Vagina (tissue), 2 donors: ENCODE data around the gene NOLC1. TPM values are rescaled to one million over a fixed set of nuclear protein-coding genes. Genes with fewer than 3 reads are reported as not detected.

Experiments used
- DNase-seq, 2 donors: peaks; one replicate each; pipeline ENCODE4 v3.0.0-alpha.2; 2017; ENCODE audit errors: extremely low spot score in 2 of 2
- H3K27ac ChIP-seq: fragments of 200-600 bp; sonication (generic); one replicate; pipeline ENCODE4 v1.5.1; 2019
- H3K27me3 ChIP-seq: fragments of 200-600 bp; sonication (generic); one replicate; pipeline ENCODE4 v1.5.1; 2019
- H3K36me3 ChIP-seq, 2 donors: fragments of 200-600 bp; sonication (generic); one replicate each; pipeline ENCODE4 v1.5.1; 2017 to 2019
- H3K4me1 ChIP-seq: fragments of 200-600 bp; sonication (generic); one replicate; pipeline ENCODE4 v1.5.1; 2019
- H3K4me3 ChIP-seq, 2 donors: fragments of 200-600 bp; sonication (generic); 1 replicate in 1 of 2; 2 replicates in 1 of 2; pipeline ENCODE4 v1.5.1; 2016 to 2019
- H3K9me3 ChIP-seq: fragments of 200-600 bp; sonication (generic); one replicate; pipeline ENCODE4 v1.5.1; 2019
- POLR2A ChIP-seq, 2 donors: fragments of 450-650 bp; IDR thresholded peaks; one replicate each; pipeline ENCODE4 v1.6.1; 2017; ENCODE audit warnings: antibody characterized with exemption in 2 of 2, mild to moderate bottlenecking in 2 of 2, moderate library complexity in 2 of 2
- POLR2AphosphoS5 ChIP-seq, 2 donors: sonication (generic); formaldehyde crosslinking; IDR thresholded peaks; one replicate each; pipeline ENCODE4 v1.9.0; 2017; ENCODE audit warnings: antibody characterized with exemption in 2 of 2, mild to moderate bottlenecking in 2 of 2, low read depth in 1 of 2; ENCODE audit not compliant: insufficient read depth in 1 of 2
- intact Hi-C: fragments of 100-400 bp; cut with DNase I; formaldehyde crosslinking; loops from one replicate; pipeline ENCODE4 v1.15.1; 2023
- total RNA-seq: library from RNA; depleted of rRNA; stranded (reverse); fragments of >200 nt; gene quantifications from one replicate; pipeline ENCODE4 v1.2.3, GENCODE V29; 2016
- TF ChIP-seq, protein P1 (sequence below), 3 experiments: fragments of 450-650 bp in 2 of 3; fragments of 200-600 bp in 1 of 3; sonication (generic) in 1 of 3; IDR thresholded peaks; one replicate each; pipeline ENCODE4 v1.5.1; 2017 to 2019; ENCODE audit warnings: antibody characterized with exemption in 3 of 3, mild to moderate bottlenecking in 2 of 3, moderate library complexity in 2 of 3

Gene NOLC1
- total RNA-seq, 1 donor from 2014 or later, result 61.9 TPM

DNA sequence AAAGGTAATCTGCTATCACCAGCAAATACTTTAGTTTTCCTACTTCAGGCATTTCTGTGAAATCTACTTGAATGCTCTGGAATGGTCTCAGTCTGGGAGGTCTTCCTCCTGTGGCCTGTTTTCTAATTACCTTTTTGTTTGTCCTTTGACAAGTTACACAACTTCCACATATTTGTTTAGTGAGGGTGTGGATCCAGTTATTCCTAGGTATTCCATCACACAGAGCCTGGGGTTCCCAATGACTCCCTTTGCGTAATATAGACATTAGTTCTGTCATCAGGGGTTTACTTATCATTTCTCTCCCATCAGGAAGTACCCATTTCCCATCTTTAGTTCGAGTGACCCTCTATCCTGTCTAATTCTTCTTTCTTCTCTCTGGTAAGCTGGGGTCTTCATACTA lies 45.8 kb downstream of the NOLC1 start:
- no peak overlapping the region for H3K4me3 ChIP-seq
- TF ChIP-seq POLR2A (IDR thresholded peaks at IDR 0.05) (no peak), POLR2AphosphoS5 (IDR thresholded peaks at IDR 0.05; ENCODE audit: insufficient read depth in 1 of 2, low read depth in 1 of 2) (no peak)
- TF ChIP-seq, protein P1, sequence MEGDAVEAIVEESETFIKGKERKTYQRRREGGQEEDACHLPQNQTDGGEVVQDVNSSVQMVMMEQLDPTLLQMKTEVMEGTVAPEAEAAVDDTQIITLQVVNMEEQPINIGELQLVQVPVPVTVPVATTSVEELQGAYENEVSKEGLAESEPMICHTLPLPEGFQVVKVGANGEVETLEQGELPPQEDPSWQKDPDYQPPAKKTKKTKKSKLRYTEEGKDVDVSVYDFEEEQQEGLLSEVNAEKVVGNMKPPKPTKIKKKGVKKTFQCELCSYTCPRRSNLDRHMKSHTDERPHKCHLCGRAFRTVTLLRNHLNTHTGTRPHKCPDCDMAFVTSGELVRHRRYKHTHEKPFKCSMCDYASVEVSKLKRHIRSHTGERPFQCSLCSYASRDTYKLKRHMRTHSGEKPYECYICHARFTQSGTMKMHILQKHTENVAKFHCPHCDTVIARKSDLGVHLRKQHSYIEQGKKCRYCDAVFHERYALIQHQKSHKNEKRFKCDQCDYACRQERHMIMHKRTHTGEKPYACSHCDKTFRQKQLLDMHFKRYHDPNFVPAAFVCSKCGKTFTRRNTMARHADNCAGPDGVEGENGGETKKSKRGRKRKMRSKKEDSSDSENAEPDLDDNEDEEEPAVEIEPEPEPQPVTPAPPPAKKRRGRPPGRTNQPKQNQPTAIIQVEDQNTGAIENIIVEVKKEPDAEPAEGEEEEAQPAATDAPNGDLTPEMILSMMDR (IDR thresholded peaks at IDR 0.05), result no peak

DNA sequence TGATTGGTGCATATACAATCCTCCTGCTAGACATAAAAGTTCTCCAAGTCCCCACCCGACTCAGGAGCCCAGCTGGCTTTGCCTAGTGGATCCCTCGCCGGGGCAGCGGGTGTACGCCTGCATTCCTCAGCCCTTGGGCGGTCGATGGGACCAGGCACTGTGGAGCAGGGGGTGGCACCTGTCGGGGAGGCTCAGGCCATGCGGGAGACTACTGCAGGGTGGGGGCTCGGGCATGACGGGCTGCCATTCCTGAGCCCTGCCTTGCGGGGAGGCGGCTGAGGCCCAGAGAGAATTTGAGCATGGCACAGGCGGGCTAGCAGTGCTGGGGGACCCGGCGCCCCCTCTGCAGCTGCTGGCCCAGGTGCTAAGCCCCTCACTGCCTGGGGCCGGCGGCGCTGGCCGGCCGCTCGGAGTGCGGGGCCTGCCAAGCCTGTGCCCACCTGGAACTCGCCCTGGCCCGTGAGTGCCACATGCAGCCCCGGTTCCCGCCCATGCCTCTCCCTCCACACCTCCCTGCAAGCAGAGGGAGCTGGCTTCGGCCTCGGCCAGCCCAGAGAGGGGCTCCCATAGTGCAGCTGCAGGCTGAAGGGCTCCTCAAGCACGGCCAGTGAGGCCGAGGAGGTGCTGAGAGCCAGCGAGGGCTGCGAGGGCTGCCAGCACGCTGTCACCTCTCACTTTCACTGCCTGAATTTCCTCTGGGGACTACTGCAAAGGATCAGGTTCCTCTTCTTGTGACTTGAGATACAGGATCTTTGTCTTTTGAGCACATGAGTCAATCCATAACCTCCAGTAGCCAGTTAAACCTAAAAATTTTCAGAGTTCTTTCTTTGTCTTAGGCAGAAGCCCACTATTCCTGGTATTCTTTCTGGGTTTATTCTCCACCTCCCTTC lies 48.8 kb downstream of the NOLC1 start:
- Histone ChIP-seq H3K4me3 (no peak overlapping the region), H3K4me1 (no peaks in the 10 kb centered on the region), H3K36me3 (no peaks in the 10 kb centered on the region), H3K27me3 (no peaks in the 10 kb centered on the region), H3K27ac (no peak overlapping the region), H3K9me3 (no peaks in the 10 kb centered on the region)
- TF ChIP-seq POLR2A (IDR thresholded peaks at IDR 0.05) (no peak), POLR2AphosphoS5 (IDR thresholded peaks at IDR 0.05; ENCODE audit: insufficient read depth in 1 of 2, low read depth in 1 of 2) (no peak)
- TF ChIP-seq, protein P1 (IDR thresholded peaks at IDR 0.05), result no peak
- intact Hi-C loops, result no loop called here
- no peak for DNase-seq

More for the DNA sequence above, 45.8 kb downstream of the NOLC1 start:
- intact Hi-C loops, result no loop called here
- Histone ChIP-seq H3K27me3 (no peaks in the 10 kb centered on the region), H3K9me3 (no peaks in the 10 kb centered on the region), H3K27ac (no peak overlapping the region), H3K36me3 (no peaks in the 10 kb centered on the region), H3K4me1 (no peaks in the 10 kb centered on the region)
- no peak for DNase-seq

DNA sequence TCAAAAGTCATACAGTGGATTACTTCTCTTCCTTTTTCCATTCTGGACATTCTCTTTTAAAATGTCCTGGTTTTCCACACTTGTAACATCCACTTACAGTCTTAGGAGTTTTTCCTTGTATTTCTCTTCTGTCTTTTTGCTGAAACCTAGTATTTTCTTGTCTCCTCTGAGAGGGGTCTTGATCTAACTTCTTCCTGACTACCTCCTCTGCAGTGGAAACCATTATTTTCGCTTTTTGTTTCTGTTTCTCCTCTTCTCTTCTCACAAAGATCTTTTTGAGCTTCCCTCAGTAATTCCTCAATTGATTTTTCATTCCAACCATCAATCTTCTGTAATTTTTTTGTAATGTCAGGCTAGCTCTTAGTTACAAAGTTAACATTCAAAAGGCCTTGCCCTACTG lies 50.2 kb downstream of the NOLC1 start:
- Histone ChIP-seq H3K27me3 (no peaks in the 10 kb centered on the region), H3K9me3 (no peaks in the 10 kb centered on the region), H3K36me3 (no peaks in the 10 kb centered on the region), H3K4me1 (no peaks in the 10 kb centered on the region), H3K27ac (no peak overlapping the region), H3K4me3 (no peak overlapping the region)
- no peak for DNase-seq
- TF ChIP-seq, protein P1 (IDR thresholded peaks at IDR 0.05), result no peak
- TF ChIP-seq POLR2AphosphoS5 (IDR thresholded peaks at IDR 0.05; ENCODE audit: insufficient read depth in 1 of 2, low read depth in 1 of 2) (no peak), POLR2A (IDR thresholded peaks at IDR 0.05) (no peak)
- intact Hi-C loops, result no loop called here

DNA sequence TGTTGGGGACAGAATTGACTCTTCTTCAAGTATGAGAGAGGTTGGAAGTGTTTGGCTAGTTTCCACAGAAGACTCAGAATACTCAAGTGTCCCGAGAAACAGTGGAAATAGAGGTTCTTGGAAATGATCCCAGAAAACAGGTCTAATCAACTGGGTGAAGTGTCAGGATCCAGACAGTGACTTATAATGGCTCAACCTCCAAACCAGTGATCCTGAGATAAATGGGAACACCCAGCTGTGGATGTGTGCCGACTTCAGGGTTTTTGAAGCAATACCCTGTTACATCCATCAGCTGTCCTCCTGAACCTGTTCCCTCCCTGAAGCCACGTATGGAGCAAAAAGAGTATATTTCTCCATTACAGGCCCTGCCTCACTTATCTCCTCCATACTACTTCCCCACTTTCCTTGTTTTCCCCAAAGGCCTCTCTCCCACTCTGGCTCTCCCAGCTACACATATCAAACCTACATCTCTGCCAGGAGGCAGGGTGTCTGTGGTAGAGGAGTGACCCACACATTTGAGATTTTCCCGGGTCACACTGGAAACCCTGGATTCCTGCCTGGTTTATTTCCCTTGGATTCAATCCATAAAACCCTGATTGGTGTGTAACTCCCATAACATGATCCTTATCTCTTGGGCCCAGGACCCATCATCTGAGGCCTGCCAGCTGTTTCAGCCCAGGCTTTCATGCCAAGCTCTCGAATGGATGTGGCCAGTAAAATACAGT lies 56.3 kb downstream of the NOLC1 start:
- intact Hi-C loops, result no loop called here
- DNase-seq, result no peak
- H3K9me3 ChIP-seq, result no peaks in the 10 kb centered on the region
- H3K4me3 ChIP-seq, result no peak overlapping the region
- TF ChIP-seq POLR2AphosphoS5 (IDR thresholded peaks at IDR 0.05; ENCODE audit: insufficient read depth in 1 of 2, low read depth in 1 of 2) (no peak), POLR2A (IDR thresholded peaks at IDR 0.05) (no peak)
- TF ChIP-seq, protein P1 (IDR thresholded peaks at IDR 0.05), result no peak
- H3K27me3 ChIP-seq, result no peaks in the 10 kb centered on the region
- H3K36me3 ChIP-seq, result no peaks in the 10 kb centered on the region
- no peak overlapping the region for H3K27ac ChIP-seq
- peaks cover 13% of the 10 kb centered on the region for H3K4me1 ChIP-seq
